ENCODE data around the gene INPPL1.
"Not testable (repeated sequence)": the region's sequence is repeated elsewhere in the genome, so short reads cannot be mapped to it uniquely, and the experiment has no call there.

- TF ChIP-seq, protein P1, sequence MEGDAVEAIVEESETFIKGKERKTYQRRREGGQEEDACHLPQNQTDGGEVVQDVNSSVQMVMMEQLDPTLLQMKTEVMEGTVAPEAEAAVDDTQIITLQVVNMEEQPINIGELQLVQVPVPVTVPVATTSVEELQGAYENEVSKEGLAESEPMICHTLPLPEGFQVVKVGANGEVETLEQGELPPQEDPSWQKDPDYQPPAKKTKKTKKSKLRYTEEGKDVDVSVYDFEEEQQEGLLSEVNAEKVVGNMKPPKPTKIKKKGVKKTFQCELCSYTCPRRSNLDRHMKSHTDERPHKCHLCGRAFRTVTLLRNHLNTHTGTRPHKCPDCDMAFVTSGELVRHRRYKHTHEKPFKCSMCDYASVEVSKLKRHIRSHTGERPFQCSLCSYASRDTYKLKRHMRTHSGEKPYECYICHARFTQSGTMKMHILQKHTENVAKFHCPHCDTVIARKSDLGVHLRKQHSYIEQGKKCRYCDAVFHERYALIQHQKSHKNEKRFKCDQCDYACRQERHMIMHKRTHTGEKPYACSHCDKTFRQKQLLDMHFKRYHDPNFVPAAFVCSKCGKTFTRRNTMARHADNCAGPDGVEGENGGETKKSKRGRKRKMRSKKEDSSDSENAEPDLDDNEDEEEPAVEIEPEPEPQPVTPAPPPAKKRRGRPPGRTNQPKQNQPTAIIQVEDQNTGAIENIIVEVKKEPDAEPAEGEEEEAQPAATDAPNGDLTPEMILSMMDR (IDR thresholded peaks at IDR 0.05) = not testable (repeated sequence)
- not testable (repeated sequence) for TF ChIP-seq POLR2A (IDR thresholded peaks at IDR 0.05)
Measured at GRCh38 chr11:72181553-72181958, 43.0 kb upstream of the INPPL1 start.

Measured in body of pancreas (tissue), 4 donors.